DMS153 (cell line): Measurements from ENCODE around the gene GPC2.
"Not testable (repeated sequence)": the region's sequence is repeated elsewhere in the genome, so short reads cannot be mapped to it uniquely, and the experiment has no call there.

Experiments used
- DNase-seq: peaks from one replicate; lab custom pipeline; 2025; lab: John Stamatoyannopoulos, UW

GPC2 gene

GRCh38 chr7:100177045-100178001 is at the start of gene GPC2, which contains the start of gene STAG3:
Gene GPC2 (minus strand): TSS chr7:100177381. CDS start chr7:100177199, 182 bp downstream.
Gene STAG3 (plus strand): TSS chr7:100177918. CDS start chr7:100180557, 2,639 bp downstream.
- DNase-seq = peak; percentile 97

GRCh38 chr7:100224891-100225290 is 47.7 kb upstream of the GPC2 start:
- DNase-seq = not testable (repeated sequence)

- not testable (repeated sequence) for DNase-seq
Measured at GRCh38 chr7:100223376-100223927, 46.3 kb upstream of the GPC2 start.

- DNase-seq = no peak
Measured at GRCh38 chr7:100222445-100223132, 45.4 kb upstream of the GPC2 start.

GRCh38 chr7:100221767-100222444 is 44.7 kb upstream of the GPC2 start:
- DNase-seq = no peak

GRCh38 chr7:100221231-100221718 is 44.1 kb upstream of the GPC2 start:
- DNase-seq = no peak

GRCh38 chr7:100220586-100221230 is 43.5 kb upstream of the GPC2 start:
- DNase-seq = no peak

GRCh38 chr7:100219801-100220585 is 42.8 kb upstream of the GPC2 start, which contains the start of gene PVRIG:
Gene PVRIG (plus strand): TSS chr7:100219949. CDS start chr7:100219971, 22 bp downstream.
- DNase-seq = not testable (repeated sequence)

GRCh38 chr7:100219271-100219737 is 42.1 kb upstream of the GPC2 start:
- no peak for DNase-seq

- DNase-seq = peak; percentile 26
Measured at GRCh38 chr7:100217934-100218333, 40.8 kb upstream of the GPC2 start.

GRCh38 chr7:100215895-100216294 is 38.7 kb upstream of the GPC2 start:
- DNase-seq = no peak

- not testable (repeated sequence) for DNase-seq
Measured at GRCh38 chr7:100214356-100214755, 37.2 kb upstream of the GPC2 start.

GRCh38 chr7:100213672-100214071 is 36.5 kb upstream of the GPC2 start:
- DNase-seq = no peak

GRCh38 chr7:100212631-100213286 is 35.6 kb upstream of the GPC2 start:
- no peak for DNase-seq

- DNase-seq = no peak
Measured at GRCh38 chr7:100211342-100211780, 34.2 kb upstream of the GPC2 start.

GRCh38 chr7:100210805-100211204 is 33.6 kb upstream of the GPC2 start:
- DNase-seq = no peak

GRCh38 chr7:100209493-100209892 is 32.3 kb upstream of the GPC2 start:
- DNase-seq = no peak

- no peak for DNase-seq
Measured at GRCh38 chr7:100208911-100209408, 31.8 kb upstream of the GPC2 start.

GRCh38 chr7:100204454-100204853 is 27.3 kb upstream of the GPC2 start:
- DNase-seq = no peak
